HG03354 (cell line): ENCODE data around the gene MED10.
"Not testable (repeated sequence)": the region's sequence is repeated elsewhere in the genome, so short reads cannot be mapped to it uniquely, and the experiment has no call there.

ENCODE experiments used
- ATAC-seq: cut with Tn5 transposase; IDR thresholded peaks from one replicate; pipeline ENCODE4 v1.9.1; 2021; ENCODE audit warnings: mild to moderate bottlenecking; ENCODE audit not compliant: unreplicated experiment, poor library complexity, severe bottlenecking

The MED10 gene

DNA sequence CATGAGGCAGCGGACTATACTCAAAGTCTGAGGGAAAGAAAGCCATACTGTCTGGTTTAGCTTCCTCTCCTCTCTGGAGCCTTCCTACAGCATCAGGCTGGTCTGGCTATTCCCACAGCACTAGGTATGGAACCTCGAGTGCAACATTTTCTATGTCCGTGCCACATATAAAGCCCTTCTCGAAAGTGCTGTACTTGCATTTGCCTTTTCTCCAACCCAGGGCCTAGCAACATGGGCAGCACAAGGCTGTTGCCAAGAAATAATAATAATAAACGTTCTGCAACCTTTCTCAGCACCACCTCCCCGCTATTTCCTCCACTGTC is 804 bp downstream of the MED10 start:
- no peak for ATAC-seq

DNA sequence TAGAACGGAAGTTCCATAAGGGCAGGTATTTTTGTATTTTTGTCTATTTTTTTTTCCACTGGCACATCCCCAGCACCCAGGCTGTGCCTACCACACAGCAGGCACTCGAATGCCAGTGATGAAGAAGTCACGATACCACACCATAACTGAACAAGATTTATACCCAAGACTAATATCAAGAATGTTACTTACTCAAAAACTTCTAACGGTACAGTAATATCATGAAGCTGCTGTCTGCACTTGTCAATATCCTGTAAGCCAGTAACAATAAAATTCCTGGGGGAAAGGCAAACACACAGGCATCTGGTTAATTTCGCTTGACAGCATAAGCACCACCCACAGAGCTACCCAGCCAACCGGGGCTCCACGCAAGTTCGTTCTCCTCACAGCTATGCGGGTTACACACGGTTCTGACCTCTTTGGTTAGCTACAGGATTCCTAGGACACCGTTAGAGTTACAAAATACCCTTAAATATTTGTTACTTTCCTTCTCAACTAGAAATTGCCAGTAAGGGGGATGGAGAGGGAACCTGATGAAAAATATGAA is 1.3 kb downstream of the MED10 start:
- ATAC-seq: no peak

DNA sequence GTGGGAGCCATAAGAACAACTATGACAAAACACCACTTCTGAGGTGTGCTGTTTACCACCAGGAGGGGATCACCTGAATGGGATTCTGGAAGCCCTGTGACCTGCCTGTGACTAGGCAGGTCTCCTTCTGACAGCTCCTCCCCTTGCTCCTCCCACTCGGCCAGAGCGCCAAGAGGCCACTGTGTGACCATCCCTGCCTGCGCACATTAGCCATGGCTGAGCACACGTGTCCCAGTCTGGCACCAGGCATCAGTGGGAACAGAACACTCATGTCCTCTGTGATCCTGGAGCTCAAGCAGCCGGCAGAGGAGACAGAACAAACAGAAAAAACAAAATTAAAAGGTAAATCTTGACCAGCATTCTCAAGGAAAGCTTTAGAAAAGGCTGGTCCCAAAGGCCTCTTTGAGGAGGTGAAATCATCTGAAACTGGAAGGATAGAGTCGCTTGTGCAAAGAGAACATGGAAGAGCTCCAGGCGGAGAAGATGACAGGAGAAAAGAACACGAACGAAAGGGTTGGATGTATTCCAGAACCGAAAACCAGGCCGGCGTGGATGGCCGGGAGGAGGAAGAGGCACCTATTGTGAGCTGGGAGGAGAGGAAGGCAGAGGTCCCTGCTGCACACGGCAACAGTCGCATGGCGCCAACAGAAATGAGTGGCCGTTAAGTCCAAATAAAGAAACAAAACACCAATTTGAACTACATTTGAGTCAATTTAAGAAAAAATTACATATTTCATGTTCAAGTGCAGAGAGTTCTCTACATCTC is 5.1 kb downstream of the MED10 start:
- no peak for ATAC-seq

DNA sequence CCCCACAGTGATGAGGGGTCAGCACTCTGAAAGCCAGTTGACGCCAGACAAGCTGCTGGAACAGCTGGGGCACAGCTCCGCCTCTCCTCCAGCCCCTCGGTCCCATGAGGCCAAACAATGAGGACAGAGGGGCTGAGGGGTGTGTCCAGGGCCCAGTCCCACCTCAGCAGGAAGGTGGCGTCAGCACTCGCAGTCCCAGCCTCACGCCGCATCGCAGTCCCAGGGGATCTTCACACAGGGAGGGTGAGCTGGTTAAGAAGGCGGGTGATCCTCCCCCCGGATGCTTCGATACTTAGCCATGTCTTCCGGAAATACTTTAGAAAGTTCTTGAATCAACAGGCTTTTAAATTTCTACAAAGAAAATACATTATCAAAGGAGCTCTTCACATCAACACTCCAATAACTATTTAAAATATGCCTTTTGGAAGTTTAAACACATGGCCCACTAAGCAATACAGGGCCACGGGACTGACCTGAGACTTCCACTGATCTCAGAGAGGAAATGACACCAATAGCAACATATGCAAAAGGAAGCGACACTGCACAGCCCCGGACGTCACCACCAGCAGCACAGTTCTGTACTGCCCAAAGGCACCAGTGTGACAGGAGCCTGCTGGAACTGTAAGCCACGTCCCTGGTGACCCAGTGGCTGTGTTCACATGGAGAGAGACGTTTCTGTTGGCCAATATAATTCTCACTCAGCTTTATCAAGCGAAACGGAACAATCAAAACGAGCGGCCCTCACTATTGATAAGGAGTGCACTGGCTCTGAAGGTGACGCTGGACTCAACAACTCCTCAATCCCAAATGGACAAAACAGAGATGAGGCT is 5.9 kb downstream of the MED10 start:
- no peak for ATAC-seq

DNA sequence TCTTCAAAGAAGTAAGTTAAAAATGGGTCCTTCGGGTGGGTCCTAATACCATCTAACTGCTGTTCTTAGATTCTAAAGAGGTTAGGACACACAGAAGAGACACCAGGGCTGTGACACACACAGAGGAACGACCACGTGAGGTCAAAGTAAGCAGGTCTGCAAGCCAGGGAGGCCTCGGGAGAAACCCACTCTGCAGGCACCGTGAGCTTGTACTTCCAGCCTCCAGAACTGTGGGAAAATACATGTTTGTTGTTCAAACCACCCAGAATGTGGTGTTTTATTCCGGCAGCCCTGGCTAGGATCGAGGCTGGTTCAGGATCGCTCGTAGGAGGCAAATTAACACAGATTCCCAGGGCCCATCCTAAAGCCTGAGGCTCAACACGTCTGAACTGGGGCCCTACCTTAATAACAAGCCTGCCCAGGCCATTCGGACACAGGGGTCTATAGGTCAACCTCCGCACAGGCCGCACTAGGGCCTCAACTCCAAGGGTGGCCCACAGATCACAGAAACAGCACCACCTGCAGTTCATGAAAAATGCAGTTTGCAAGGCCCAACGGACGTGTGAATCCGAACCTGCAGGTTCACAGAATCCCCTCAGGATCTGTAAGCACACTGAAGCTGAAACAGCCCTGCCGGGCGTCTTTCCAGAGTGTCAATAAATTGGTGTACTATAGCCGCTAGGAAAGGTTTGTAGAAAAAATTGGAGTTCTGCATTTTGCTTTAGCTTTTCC is 7.1 kb downstream of the MED10 start:
- no peak for ATAC-seq

DNA sequence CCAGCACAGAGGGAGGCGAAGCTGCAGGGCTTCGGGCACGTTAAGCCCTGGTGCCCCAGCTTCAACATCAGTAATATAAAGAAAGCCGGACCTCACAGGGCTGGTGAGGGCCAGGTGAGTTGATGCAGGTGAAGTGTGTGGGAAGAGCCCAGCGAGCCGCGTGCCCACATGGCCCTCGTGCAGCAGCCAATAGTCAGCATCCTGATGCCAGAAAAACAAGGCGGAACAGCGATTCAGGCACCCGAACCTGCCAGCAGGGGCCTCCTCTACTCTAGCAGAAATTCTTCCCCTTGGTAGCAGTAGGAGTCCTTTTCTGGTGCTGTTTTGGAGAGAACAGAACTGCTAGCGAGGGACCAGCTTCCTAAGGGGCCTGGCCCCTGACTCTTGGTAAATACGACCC is 7.8 kb downstream of the MED10 start:
- ATAC-seq: no peak

DNA sequence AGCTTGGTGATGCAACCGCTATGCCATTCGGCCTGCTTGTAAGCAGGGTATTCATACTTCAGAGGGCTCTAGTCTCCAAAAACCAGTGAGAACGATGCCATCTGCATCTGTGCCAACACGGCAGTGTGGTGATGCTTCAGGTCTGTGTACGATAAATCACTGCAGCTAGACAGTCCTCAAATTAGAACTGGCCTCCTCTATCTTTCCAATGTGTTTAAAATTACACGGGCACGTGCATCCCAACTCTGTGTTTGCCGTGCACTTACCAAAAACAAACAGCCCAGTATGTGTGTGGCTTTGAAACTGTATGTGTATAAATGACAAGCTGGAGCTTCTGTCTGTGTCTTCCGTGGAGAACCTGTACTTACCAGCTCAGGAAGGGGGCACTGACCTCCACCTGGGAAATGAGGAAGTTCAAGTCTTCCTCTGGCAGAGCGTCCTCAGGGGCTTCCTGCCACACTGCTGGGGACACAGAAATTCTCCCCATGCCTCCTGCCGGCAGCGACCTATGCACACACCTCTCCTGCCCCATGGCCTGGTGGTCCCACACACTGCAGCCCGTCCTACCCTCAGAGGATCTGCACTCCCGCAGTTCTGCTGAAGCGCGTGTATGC is 12.3 kb downstream of the MED10 start:
- ATAC-seq: no peak

DNA sequence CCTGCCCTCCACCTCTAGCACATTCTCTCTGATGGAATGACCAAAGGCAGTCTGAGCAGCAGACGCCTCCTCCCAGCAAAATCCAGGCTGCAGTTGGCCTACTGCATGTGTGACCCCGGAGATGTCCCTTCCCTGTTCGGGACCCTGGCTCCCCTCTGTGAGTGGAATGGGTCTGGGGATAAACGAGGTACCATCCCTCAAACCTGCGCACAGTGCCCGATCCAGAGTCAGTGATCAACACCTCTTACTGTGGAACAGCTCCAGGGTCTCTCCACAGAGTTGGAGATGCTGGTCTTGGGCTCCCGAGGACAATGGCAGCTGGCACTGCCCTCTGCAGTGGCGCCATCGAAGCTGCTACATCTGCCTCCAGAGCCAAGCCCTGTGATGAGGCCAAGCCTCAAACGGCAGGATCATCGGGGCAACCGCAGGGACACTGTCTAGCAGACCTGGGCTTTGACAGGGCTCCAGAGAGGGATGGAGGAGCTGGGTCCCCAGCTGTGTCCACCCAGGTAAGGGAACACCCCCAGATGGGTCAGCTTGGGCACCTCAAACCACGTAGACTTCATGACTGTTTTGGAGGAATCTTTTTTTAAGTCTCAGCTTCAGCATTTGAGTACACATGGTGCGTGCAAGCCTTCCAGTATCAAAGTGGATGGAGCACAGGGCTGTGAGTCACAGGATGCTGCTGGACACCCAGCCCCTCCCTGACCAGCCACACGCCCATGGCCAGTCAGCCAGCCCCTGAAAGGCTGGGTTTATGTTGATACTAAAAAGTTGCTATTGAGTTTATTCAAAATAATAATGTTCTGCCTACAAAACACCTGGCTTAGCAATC is 13.0 kb downstream of the MED10 start:
- ATAC-seq: no peak

DNA sequence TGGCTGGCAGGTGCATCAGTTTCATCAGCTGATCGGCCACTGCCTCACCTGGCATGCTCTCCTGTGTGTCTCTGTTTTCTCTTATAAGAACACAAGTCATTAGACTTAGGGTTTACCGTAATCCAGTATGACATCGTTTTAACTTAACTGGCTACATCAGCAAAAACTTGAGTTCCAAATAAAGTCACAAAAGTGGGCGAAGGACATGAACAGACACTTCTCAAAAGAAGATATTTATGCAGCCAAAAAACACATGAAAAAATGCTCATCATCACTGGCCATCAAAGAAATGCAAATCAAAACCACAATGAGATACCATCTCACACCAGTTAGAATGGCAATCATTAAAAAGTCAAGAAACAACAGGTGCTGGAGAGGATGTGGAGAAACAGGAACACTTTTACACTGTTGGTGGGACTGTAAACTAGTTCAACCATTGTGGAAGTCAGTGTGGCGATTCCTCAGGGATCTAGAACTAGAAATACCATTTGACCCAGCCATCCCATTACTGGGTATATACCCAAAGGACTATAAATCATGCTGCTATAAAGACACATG is 14.8 kb downstream of the MED10 start:
- not testable (repeated sequence) for ATAC-seq

DNA sequence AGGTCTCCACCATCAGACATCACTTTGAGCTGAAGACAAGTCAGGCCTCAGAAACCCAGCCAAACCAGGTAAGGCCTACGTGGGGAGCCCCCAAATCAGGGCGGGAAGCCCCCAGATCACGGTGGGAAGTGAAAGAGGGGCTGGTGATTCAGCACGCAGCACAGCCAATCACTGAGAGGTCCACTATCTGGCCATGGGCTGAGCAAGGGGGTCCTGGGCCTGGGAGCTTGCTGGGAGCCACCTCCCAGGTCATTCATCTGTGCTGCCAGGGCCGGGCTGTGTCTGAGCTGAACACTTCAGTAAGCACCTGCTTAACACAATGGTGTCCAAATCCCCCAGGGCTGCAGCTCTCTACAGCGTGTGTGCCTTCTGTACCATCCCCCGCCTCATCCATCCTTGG is 15.5 kb downstream of the MED10 start:
- no peak for ATAC-seq

DNA sequence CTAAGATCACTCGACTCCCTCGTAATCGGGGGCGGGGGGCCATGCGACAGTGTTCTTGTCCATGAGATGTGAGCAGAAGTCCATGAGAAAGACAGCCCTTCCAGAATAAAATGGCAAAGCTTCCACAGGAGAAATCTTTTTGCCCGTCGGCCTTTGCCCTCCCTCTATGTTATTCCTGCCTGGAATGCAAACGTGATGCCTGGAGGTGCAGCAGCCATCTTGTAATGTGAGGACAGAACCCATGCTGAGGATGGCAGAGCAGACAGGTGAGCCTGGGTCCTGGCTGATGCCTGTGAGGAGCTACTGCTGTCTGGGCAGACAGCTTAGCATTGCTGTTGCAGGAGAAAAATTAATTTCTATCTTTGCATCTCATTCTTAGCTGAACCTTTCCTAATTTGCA is 17.2 kb downstream of the MED10 start:
- no peak for ATAC-seq

DNA sequence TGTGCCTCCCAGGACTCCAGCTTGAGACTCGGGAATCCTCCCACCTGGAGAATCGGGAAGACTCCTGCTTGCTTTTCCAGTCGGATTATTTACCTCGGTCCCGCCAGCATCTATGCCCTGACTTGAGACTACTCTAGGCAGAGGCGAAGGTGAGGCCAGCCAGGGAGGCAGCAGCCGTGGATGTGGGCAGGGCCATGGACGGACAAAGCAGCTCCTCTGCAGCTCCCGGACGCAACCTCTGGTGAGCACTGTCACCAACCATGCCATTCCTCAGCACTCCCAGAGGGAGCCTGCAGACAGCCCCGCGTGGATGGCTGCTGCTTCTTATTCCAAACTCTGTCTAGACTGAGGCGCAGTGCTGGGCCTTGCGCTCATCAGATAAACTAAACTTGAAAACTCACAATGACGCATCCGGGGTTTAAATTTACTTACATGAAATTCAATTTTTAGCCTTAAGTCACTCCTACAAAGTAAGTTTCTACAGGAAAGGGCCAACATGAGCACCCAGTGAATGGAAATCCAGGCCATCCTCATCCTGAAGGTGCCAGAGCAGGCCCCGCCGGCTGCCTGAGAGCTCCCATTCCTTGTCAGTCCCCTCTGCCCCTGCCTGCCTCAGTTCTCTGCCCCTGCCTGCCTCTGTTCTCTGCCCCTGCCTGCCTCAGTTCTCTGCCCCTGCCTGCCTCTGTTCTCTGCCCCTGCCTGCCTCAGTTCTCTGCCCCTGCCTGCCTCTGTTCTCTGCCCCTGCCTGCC is 17.8 kb downstream of the MED10 start:
- no peak for ATAC-seq

DNA sequence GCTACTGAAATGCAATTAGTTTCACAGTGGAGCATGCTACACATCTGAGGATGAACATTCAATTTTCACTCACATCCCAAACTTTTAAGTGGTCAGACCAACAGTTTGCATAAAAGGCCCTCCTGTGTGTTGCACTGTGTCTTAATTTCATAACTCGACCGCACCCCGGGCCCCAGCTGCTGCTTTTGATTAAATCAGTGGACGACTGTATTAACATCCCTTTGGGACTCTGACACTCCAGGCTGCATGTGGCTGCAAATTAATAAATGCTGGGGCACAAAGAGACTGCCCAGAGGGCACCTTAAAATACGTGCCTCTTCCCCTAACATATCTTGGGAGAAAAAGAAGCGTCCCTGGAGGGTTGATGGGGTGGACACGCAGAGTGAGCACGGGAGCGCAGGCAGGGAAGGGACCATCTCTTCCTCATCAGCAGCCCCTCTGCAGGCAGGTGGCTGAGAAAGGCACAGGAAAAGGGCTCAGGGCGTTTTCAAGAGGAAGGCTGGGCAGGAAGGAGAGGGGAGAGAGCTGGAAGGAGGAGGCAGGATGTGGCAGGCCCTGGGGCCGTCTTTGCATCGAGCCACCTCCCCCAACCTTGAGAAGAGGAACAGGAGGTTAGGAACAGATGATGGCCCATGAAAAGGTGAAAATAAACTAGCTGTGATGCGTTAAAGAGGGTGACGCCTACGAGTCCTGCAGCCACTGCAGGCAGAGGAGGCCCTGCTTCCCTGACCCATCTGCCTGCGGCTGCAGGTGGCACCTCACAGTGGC is 18.6 kb downstream of the MED10 start:
- peak; percentile 89 for ATAC-seq

DNA sequence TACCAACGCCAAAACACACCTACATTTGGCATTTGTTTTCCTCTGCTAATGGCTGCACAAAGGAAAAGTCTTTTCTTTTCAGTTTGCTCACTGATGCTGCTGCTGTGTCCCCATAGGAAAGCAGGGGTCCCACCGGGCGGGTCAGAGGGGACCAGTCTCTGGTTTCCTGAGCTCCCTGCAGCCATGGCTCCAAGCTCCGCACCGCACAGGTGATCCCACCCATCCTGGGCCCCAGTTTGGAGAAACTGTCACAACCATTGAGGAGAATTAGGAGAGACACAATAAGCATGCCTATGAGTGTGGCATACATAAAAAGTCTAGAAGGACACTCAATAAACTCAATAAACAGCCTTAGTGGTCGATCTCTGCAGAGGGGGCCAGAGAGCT is 19.9 kb downstream of the MED10 start:
- no peak for ATAC-seq

DNA sequence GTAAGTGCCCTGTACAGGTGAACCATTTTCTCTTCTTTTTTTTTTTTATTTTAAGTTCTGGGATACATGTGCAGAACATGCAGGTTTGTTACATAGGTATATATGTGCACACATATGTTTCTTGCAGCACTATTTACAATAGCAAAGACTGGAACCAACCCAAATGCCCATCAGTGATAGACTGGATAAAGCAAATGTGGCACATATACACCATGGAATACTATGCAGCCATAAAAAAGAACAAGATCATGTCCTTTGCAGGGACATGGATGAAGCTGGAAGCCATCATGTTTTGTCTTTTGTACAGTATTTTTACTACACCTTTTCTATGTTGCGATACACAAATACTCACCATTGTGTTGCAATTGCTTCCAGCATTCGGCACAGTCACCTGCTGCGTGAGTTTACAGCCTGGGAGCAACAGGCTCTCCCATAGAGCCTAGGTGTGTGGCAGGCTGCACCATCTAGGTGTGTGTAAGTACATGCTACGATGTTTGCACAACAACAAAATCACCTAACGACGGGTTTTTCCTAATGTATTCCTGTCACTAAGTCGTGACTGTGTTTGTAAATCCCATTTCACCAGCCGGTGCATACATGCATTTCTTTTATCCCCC is 20.4 kb downstream of the MED10 start:
- ATAC-seq: not testable (repeated sequence)

DNA sequence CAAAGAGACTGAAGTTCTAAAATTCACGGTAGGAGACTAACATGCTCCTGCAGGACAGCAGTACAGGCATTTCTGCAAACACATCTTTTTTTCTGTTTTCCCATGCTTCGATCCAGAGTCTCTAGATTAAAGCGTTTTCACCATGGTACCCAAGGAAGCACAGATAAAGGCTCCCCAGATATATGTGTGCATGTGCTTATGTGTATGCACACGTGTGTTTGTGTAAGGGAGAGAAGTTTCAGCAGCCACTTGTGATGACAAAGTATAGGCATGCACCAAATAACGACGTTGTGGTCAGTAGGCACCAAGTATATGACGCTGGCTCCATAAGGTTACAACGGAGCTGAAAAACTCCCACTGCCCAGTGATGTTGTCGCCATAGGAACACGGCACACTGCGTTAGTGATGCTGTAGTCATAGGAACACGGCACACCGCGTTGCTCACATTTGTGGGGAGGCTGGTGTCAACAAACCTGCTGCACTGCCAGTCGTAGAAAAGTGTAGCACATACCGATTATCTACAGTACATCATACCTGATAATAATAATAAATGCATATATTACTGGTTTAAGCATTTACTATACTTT is 21.7 kb downstream of the MED10 start:
- ATAC-seq: no peak

DNA sequence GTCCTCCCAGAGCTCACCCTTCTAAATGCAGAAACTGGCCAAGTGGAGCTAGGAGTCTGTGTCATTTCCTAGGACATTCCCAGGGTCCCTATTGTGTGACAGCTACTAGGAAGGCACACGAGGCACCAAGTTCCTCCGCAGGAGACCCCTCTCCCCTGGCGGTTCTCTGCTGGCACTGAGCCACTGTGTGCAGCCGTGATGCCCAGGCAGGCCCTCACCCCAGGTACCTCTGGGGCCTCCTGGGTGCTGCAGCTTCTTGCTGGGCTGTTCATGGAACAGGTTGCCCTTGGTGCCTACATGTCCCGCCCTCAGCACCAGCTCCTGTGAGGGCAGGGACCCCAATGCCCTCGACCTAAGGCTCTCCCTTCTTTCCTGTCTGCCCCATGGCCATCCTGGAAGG is 23.1 kb downstream of the MED10 start:
- no peak for ATAC-seq
